Lower lobe of right lung (tissue), 2 donors: ENCODE measurements around the gene VRK2. TPM values are rescaled to one million over a fixed set of nuclear protein-coding genes. Genes with fewer than 3 reads are reported as not detected.
A peak's percentile ranks its signal among the peaks of the same experiment; 100 is the strongest.

Source experiments
- ATAC-seq, 2 donors: fragments of 200-7000 bp; cut with Tn5 transposase; one replicate each; pipeline ENCODE4 v1.9.1; 2020 to 2022; ENCODE audit warnings: mild to moderate bottlenecking in 2 of 2, moderate library complexity in 2 of 2
- DNase-seq: peaks from one replicate; pipeline ENCODE4 v3.0.0-alpha.2; 2020
- H3K27ac ChIP-seq: fragments of 200-600 bp; one replicate; pipeline ENCODE4 v1.8.0; 2022
- H3K27me3 ChIP-seq: fragments of 200-600 bp; one replicate; pipeline ENCODE4 v1.8.0; 2022; ENCODE audit warnings: low read depth
- H3K36me3 ChIP-seq: fragments of 200-600 bp; one replicate; pipeline ENCODE4 v1.8.0; 2022; ENCODE audit warnings: mild to moderate bottlenecking
- H3K4me1 ChIP-seq: fragments of 200-600 bp; one replicate; pipeline ENCODE4 v1.8.0; 2022
- H3K4me3 ChIP-seq: fragments of 200-600 bp; one replicate; pipeline ENCODE4 v1.8.0; 2022; ENCODE audit warnings: mild to moderate bottlenecking
- H3K9me3 ChIP-seq: fragments of 200-600 bp; one replicate; pipeline ENCODE4 v1.8.0; 2022
- CTCF ChIP-seq: fragments of 200-600 bp; IDR thresholded peaks from one replicate; pipeline ENCODE4 v1.8.0; 2022; ENCODE audit warnings: antibody characterized with exemption, mild to moderate bottlenecking
- intact Hi-C: fragments of 100-400 bp; cut with DNase I; formaldehyde crosslinking; loops from one replicate; pipeline ENCODE4 v1.11.0; 2022
- total RNA-seq: library from RNA; stranded (reverse); fragmentation: NEBNext Ultra II Directional; extraction: Animal tissue kit (Norgen Biotek cat#: 25700); gene quantifications from one replicate; pipeline ENCODE4 v1.2.1, GENCODE V29; 2021
- donor health status: DM: no; HTN: yes; CAD: no; lungs with severe emphysema.

The VRK2 gene
- total RNA-seq, 1 donor from 2014 or later: 25.7 TPM

- no peak for ATAC-seq
- H3K9me3 ChIP-seq: no peaks in the 10 kb centered on the region
These were observed 80.5 kb downstream of the VRK2 start for GRCh38 chr2:58127111-58127510.

GRCh38 chr2:58130238-58130637, 83.6 kb downstream of the VRK2 start:
- Histone ChIP-seq H3K4me3 (no peak overlapping the region), H3K36me3 (no peaks in the 10 kb centered on the region), H3K9me3 (no peaks in the 10 kb centered on the region), H3K4me1 (no peaks in the 10 kb centered on the region), H3K27me3 (no peaks in the 10 kb centered on the region), H3K27ac (no peak overlapping the region)
- intact Hi-C loops: no loop called here
- ATAC-seq: no peak
- no peak for DNase-seq
- TF ChIP-seq CTCF: no peak

More at GRCh38 chr2:58127111-58127510, 80.5 kb downstream of the VRK2 start:
- Histone ChIP-seq H3K27me3 (no peaks in the 10 kb centered on the region), H3K27ac (no peak overlapping the region), H3K36me3 (peaks cover 15% of the 10 kb centered on the region), H3K4me3 (no peak overlapping the region), H3K4me1 (no peaks in the 10 kb centered on the region)
- no peak for DNase-seq
- intact Hi-C loops: no loop called here
- no peak for TF ChIP-seq CTCF

GRCh38 chr2:58131191-58132011, 84.8 kb downstream of the VRK2 start:
- no peak overlapping the region for H3K27ac ChIP-seq
- no peaks in the 10 kb centered on the region for H3K27me3 ChIP-seq
- H3K9me3 ChIP-seq: no peaks in the 10 kb centered on the region
- H3K4me3 ChIP-seq: no peak overlapping the region
- DNase-seq (no peak), ATAC-seq (peak; percentile 58 to 69)
- H3K36me3 ChIP-seq: no peaks in the 10 kb centered on the region
- no peaks in the 10 kb centered on the region for H3K4me1 ChIP-seq
- intact Hi-C loops: no loop called here
- TF ChIP-seq CTCF: no peak

- Histone ChIP-seq H3K9me3 (no peaks in the 10 kb centered on the region), H3K4me1 (no peaks in the 10 kb centered on the region), H3K36me3 (no peaks in the 10 kb centered on the region), H3K27me3 (no peaks in the 10 kb centered on the region), H3K4me3 (no peak overlapping the region), H3K27ac (no peak overlapping the region)
- intact Hi-C loops: no loop called here
- ATAC-seq (no peak), DNase-seq (no peak)
- no peak for TF ChIP-seq CTCF
These were observed 86.8 kb downstream of the VRK2 start for GRCh38 chr2:58133395-58133794.

GRCh38 chr2:58135861-58136260, 89.3 kb downstream of the VRK2 start:
- no peaks in the 10 kb centered on the region for H3K9me3 ChIP-seq
- no peaks in the 10 kb centered on the region for H3K27me3 ChIP-seq
- no peaks in the 10 kb centered on the region for H3K4me1 ChIP-seq
- DNase-seq (no peak), ATAC-seq (no peak)
- no peak overlapping the region for H3K27ac ChIP-seq
- H3K36me3 ChIP-seq: no peaks in the 10 kb centered on the region
- no peak overlapping the region for H3K4me3 ChIP-seq
- intact Hi-C loops: no loop called here
- no peak for TF ChIP-seq CTCF
